Hematopoietic multipotent progenitor cell treated with erythropoietin and hydrocortisone succinate and interleukin-3 and kit ligand, for 8 days (in vitro differentiated cells): ENCODE results near the gene PHLDB1.
A peak's percentile ranks its signal among the peaks of the same experiment; 100 is the strongest.
"Not testable (repeated sequence)": the region's sequence is repeated elsewhere in the genome, so short reads cannot be mapped to it uniquely, and the experiment has no call there.

ENCODE experiments used
- DNase-seq: peaks from one replicate; pipeline ENCODE4 v3.0.0-alpha.2; 2015

Gene PHLDB1

DNA sequence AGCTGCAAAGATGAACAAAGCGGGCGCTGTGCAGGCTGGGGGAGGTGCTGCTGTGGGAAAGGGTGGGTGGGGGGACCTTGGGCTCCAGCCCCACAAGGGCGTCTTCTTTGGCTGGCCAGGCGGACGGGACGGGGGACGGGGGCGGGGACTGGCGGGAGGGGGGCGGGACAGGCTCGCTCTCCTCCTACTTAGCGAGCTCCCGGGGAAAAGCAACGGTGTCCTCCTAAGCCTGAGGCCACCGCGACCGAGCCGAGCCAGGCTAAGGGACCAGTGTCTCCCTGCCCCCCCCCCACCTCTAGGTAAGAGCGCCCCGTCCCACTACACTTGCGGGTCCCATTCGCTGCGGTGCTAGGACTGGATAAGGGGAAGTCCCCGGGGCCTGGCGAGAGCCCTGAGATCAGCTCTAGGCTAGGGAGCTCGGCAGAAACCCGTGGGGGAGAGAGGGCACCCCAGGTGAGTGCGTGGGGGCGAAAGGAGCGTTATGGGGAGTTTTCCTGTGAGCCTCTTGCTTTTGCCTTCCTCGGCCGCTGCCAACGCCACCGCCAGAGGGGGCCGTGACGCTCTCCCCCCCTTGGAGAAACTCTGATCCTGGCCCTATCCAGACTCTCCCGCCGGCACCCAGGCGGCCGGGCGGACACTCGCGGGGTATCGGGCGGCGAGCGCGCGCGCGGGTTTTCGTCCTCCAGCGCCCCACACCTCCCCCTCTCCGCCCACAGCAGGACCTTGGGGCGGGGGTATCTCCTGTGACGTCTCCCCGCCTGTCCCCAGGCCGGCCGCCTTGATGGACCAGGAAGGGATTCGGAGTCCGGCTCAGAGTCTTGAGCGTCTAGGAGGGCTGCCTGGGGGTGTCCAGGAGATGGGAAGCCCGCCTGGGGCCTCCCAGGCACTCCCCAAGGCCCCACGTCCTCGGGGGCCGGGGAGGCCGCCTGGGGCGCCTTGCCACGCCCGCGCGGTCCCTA is at the start of gene PHLDB1:
Gene PHLDB1 (plus strand): TSS at position 215 of the 959 bp plus-strand sequence. CDS start 6,222 bp downstream, outside the sequence.
- peak; percentile 43 for DNase-seq

DNA sequence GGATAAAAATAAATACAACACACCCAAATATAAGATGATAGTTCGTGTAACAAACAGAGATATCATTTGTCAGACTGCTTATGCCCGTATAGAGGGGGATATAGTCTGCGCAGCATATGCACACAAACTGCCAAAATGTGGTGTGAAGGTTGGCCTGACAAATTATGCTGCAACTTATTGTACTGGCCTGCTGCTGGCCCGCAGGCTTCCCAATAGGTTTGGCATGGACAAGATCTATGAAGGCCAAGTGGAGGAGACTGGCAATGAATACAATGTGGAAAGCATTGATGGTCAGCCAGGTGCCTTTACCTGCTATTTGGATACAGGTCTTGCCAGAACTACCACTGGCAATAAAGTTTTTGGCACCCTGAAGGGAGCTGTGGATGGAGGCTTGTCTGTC is 46.6 kb upstream of the PHLDB1 start:
- DNase-seq, result no peak

DNA sequence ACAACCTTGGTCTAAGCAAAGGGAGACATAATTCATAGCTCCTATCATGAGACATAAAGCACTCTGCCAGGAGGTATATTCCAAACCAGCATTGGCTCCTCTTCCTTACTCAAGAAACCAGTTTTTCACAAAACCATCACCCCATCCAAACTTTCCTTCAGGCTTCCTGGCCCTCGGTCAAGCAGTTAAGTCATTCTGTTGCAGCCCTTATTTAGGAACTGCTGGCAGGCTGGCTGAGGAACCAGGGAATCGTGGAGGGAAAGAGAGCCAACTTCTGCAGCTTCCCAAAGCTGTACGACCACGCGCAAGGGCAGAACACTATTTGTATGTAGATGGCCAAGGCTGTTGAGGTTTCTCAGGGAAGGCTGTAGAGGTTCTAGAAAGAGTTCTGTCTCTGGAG is 42.4 kb upstream of the PHLDB1 start:
- no peak for DNase-seq

DNA sequence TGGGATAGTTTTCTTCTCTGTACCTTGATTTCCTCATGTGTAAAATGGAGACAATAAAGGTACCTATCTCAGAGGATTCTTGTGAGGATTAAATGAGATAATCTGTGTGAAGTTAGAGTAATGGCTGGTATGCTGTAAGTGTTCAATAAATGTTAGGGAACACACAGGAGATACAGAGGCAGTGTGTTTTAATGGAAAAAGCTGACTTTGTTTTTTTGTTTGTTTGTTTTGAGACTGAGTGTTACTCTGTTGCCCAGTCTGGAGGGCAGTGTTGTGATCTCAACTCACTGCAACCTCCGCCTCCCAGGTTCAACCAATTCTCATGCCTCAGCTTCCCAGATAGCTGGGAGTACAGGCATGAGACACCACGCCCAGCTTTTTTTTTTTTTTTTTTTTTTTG is 37.7 kb upstream of the PHLDB1 start:
- DNase-seq, result no peak

DNA sequence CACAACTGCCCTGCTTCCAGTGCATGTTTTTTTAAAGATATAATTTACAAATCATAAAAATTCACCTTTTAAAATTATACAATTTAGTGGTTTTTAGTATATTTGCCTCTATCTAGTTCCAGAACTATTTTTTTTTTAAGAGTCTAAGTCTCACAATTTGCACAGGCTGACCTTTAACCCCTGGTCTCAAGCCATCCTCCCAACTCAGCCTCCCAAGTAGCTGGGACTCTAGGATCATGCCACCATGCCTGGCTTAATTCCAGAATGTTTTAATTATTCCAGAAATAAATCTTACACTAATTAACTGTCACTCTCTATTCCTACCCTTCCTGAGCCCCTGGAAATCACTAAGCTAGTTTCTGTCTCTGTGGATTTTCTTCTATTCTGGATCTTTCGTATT is 36.6 kb upstream of the PHLDB1 start:
- no peak for DNase-seq

DNA sequence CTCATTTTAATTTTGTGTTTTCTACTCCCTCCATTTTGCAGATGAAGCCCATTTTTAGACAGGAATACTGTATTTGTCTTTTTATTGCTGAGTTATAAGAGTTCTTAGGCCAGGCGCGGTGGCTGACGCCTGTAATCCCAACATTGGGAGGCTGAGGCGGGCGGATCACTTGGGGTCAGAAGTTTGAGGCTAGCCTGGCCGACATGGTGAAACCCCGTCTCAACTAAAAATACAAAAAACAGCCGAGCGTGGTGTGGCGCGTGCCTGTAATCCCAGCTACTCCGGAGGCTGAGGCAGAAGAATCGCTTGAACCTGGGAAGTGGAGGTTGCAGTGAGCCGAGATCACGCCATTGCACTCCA is 35.7 kb upstream of the PHLDB1 start:
- peak; percentile 15 for DNase-seq

DNA sequence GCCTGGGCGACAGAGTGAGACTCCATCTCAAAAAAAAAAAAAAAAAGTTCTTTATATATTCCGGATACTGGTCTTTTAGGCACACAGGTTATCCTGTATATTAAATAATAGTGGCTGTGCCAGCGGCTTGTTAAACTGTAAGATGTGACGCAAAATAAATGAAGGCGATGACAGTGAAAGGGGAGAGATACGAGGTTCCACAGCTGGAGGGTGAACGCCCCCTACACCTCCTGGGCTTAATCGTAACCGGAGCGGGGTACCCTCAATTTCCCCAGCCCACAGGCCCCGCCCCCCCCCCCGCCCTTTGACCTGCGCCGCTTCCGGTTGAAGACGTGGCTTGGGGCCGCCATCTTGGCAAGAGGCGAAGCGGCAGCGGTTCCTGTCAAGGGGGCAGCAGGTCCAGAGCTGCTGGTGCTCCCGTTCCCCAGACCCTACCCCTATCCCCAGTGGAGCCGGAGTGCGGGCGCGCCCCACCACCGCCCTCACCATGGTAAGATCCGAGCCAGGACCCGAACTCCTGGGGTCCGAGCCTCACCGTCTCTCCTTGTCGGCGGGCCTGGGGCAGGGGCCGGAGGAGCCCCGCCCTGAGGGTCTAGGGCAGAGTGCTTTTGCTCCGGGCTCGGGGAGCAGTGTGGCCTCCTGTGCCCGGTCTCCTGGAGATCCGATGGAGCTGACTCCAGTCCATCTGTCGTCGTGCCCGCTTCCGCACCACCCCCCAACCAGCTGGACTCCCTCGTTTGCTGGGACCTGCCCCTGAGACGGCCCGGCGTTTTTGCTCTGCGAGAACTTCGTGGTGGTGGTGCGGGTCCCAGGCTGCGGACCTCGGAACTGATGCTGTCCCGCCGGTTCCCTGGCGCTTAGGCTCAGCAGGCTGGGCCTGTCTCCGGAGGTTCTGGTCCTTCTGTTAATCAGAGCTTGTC is 35.1 kb upstream of the PHLDB1 start, which contains the start of gene ARCN1:
Gene ARCN1 (plus strand): TSS at position 349 of the 920 bp plus-strand sequence. CDS start 139 bp downstream, at position 488.
- DNase-seq, result peak; percentile 82

DNA sequence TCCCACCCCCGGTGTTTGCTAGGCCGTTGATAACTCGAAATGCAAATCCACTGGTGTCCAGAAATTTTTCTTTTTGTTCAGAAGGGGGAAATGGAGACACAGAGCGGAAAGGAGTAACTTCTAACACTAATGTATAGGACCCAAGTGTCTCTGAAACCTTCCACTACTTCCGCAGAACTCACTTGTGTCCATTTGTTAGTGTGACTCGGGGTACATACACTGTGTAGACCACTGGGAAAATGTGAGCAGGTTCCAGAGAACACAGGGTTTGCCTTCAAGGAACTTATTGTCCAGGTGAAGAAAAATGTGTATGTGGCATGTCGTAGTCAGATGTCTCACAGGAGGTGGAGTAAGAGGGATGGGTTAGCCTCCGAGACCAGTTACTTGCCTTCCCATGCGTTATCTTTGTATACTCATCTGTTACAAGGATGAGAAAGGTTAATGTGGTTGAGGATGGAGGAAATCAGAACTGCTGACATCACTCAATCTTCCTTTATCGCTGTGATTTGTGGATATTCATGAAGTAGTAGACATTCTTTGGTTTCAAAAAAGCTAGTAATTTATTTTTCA is 34.3 kb upstream of the PHLDB1 start:
- peak; percentile 76 for DNase-seq

DNA sequence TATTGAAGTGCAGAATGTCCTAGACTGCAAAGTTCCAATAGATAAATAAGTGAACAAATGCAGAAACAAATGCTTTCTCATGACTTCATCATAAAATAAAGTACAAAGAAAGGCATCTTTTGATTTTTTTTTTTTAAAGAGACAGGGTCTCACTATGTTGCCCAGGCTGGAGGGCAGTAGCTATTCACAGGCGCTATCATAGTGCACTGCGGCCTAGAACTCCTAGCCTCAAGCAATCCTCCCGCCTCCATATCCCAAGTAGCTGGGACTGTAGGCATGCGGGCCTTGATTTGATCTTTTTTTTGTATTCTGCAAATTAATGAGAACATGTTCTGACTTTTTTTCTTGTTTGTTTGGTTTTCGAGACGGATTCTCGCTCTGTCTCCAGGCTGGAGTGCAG is 32.8 kb upstream of the PHLDB1 start:
- no peak for DNase-seq

DNA sequence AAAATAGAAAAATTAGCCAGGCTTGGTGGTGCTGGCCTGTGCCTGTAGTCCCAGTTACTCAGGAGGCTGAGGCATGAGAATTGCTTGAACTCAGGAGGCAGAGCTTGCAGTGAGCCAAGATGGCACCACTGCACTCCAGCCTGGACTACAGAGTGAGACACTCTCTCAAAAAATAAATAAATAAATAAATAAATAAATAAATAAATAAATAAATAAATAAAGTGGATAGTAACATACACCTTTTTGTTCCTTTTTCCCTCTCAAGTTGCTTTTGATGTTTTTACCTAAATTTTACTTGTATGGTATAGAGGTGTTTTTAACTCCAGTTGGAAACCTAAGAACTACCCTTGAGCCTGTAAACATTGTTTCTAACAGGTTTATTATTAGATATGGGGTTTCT is 29.4 kb upstream of the PHLDB1 start:
- DNase-seq, result not testable (repeated sequence)

DNA sequence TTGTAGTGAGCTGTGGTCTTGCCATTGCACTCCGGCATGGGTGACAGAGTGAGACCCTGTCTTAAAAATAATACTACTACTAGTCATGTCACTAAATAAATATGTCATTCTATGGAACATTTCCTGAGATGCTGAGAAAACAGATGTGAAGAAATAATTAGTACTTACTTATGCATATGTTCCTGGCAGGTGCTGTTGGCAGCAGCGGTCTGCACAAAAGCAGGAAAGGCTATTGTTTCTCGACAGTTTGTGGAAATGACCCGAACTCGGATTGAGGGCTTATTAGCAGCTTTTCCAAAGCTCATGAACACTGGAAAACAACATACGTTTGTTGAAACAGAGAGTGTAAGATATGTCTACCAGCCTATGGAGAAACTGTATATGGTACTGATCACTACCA is 26.4 kb upstream of the PHLDB1 start:
- DNase-seq, result no peak

DNA sequence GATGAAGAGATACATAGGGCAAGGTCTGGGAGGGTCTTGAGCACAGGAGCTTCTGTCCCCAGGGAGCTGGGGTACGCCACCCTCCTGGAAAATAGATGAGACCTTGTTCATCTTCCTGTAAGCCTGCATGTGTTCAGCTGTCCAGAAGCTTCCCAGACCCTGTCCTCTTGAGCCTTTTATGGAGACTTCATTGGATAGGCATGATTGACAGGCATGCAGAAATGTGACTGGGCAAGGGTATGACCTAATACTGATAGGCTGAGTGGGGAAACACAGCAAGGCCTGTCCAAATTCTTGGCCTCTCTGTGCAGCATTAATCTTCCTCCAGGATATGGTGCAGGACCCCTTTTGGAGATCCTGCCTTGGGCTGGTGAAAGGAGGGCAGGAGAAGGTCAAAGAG is 19.5 kb upstream of the PHLDB1 start:
- DNase-seq, result no peak

DNA sequence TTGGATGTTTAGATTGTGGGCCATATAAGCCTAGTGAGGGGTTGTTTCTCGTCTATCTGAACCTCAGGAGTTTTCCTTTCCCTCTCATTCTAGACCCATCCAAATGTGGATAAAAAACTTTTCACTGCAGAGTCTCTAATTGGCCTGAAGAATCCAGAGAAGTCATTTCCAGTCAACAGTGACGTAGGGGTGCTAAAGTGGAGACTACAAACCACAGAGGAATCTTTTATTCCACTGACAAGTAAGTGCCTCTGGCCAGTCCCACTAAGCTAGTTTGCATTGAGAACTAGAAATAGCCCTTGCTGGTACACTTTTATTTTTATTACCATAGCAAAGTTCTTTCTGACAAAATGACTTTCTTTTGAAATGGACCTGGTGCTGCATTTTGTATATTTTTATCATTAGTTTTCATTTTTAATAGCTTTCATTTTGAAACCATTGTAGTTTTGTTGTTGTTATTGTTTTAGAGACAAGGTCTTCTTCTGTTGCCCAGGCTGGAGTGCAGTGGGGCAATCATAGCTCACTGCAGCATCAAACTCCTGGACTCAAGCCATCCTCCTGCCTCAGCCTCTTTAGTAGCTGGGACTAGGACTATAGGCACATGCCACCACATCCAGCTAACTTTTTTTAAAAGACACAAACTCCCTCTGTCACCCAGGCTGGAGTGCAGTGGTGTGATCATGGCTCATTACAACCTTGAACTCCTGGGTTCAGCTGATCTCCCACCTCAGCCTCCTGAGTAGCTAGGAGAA is 14.6 kb upstream of the PHLDB1 start:
- no peak for DNase-seq

DNA sequence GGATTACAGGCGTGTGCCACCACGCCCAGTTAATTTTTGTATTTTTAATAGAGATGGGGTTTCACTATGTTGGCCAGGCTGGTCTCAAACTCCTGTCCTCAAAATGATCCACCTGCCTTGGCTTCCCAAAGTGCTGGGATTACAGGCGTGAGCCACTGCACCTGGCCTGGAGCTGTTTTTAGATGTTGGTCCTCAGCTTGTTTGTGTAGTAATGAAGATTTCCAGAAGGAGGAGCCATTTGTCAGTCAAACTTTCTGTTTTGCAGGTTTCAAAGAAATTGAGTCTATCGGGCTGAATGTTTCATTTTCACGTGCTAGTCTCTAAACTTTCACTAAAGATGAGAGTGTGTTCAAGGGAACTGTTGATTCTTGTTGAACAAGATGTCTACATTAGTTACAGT is 12.4 kb upstream of the PHLDB1 start:
- peak; percentile 60 for DNase-seq

DNA sequence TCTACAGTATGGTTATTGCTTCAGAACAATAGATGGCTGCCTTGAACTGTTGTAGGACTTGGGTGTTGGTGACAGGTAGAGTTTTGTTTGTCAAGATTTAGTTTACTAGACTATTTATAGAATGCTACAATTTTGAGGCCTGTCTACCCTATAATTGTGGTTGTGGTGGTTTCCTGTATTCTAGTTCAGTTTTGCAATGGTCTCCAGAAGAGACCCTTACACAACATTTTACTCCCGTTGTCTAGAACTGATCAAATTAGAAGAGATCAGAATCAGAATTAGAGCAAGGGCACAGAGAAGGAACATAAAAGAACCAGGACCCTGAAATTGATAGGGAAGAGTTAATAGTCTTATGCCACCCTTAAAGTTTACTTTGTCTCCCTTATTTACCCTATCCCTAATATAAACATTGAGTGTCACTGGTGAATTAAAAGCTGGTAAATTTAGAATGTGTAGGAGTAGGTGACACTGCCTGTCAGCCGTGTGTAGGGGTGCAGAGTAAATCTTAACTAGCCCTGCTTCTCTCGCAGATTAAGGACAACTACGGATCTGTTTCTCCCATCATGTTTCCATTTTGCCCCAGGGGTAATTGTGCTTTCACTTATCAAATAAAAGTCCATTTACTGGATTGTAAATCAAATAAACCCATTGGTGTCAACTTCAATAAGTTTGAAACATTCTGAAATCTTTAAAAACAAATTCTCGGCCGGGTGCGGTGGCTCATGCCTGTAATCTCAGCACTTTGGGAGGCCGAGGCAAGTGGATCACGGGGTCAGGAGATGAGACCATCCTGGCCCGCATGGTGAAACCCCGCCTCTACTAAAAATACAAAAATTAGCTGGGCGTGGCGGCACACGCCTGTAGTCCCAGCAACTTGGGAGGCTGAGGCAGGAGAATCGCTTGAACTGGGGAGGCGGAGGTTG is 10.9 kb upstream of the PHLDB1 start:
- no peak for DNase-seq

DNA sequence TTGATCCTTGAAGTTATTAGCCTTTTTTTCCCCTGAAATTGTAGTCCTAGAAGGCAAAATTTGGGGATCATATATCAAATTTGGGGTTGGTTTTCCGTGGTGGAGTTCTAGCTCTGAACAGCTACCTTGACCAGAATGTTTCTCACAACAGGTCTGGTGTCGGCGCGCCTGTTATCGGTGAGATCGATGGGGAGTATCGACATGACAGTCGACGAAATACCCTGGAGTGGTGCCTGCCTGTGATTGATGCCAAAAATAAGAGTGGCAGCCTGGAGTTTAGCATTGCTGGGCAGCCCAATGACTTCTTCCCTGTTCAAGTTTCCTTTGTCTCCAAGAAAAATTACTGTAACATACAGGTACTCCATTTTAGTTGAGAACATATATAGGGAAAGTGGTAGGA is 9.9 kb upstream of the PHLDB1 start:
- no peak for DNase-seq

DNA sequence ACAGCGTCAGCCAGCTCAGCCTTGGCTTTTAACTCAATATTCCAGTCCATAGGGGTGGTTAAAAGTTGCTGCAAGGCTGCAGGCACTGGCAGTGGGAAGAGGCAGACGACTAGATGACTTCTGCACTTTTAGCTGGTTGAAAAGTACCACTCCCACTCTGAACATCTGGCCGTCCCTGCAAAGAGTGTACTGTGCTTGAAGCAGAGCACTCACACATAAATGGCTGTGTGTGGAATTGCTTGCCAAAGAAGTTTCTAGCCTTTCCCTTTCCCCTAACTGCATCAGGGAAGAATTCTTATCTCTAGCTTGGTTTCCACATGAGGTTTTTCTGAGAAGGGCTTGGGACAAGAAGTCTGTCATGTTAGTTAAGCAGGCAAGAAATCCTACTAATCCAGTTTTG is 5.1 kb upstream of the PHLDB1 start:
- peak; percentile 56 for DNase-seq

DNA sequence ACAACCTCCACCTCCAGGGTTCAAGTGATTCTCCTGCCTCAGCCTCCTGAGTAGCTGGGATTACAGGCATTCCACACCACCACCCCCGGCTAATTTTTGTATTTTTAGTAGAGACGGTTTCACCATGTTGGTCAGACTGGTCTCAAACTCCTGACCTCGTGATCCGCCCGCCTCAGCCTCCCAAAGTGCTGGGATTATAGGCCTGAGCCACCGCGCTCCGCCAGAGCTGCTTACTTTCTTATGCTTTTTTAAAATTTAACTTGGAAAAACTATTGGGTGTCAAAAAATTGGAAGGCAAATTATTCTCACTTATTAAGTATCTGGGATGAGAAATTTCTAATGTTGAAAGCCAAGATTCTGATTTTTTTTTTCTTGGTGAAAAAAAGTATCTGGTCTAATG is 3.7 kb upstream of the PHLDB1 start:
- not testable (repeated sequence) for DNase-seq

DNA sequence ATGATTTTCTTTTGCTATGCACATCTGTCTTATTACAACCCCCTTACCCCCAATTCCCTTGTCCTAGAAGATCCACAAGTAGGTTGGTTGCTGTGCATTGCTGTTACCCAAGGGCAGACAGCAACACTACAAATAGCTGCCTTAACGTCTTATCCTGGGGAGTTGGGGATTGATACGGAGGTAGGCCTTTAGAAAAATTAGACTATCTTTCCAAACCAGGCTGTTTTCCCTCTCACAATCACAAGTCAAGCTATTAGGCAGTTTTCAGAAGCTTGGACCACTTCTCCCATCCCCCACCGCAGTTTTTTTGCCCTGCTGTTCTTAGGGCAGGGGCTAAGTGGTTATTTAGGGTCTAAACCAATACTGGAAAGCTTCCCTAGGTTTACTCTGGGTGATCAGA is 2.8 kb upstream of the PHLDB1 start:
- no peak for DNase-seq

DNA sequence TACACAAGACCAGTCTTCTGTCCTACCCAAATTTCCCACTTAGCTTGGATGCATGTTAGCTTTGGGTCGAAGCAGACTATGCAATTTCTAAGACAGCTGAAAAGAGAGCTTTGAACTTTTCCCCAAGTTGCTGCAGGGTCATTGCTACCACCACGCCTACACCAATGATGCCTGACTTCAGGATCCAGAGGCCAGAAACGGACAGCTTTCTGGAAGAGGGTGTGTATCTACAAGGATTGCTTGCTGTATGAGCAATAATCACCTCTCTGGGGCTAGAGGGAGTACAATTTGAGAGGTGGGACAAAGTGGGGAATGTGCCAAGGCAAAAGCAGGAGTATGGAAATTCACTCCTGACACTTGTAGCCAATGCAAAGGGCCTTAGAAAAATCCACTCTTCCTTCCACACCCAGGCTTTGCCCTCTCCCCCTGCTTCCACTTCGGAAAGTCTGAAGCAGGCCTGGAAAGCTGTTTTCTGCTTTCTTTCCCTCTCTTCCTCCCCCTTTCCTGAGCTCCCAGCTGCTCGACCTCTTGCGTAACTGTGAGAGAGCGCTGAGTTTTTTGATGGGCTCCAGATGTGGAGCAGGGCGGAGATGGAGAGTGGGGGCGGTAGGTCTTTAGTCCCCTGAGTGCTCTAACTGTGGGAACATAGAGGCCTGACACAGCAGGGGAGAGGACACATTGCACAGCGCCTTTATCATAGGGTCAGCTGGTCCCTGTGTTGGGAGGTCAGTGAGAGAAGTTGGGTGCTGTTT is 2.1 kb upstream of the PHLDB1 start:
- DNase-seq, result no peak
